WTC11 (cell line): Measurements from ENCODE around the gene PACS1. TPM values are rescaled to one million over a fixed set of nuclear protein-coding genes. Genes with fewer than 3 reads are reported as not detected.
A peak's percentile ranks its signal among the peaks of the same experiment; 100 is the strongest.

Experiments
- ATAC-seq: fragments of 200-7000 bp; cut with Tn5 transposase; 2 replicates; pipeline ENCODE4 v1.10.0; 2021; ENCODE audit warnings: mild to moderate bottlenecking, moderate library complexity
- CTCF ChIA-PET: fragments of 300-600 bp; sonication (Branson Sonifier 250); formaldehyde crosslinking; loops from one replicate; lab custom pipeline; 2021; ENCODE audit warnings: antibody characterized with exemption; lab: Charles Lee
- POLR2A ChIA-PET: fragments of 350-600 bp; sonication (Branson Sonifier 250); formaldehyde crosslinking; loops from one replicate; lab custom pipeline; 2021; ENCODE audit warnings: antibody characterized with exemption; lab: Charles Lee
- DNase-seq: peaks from one replicate; pipeline ENCODE4 v3.0.0; 2021; ENCODE audit warnings: low spot score
- H3K27ac Mint-ChIP-seq: 2 replicates; pipeline ENCODE4 v1.8.0; 2021; ENCODE audit warnings: mixed read lengths
- H3K27me3 Mint-ChIP-seq: 2 replicates; pipeline ENCODE4 v1.8.0; 2021; ENCODE audit warnings: low read depth, mild to moderate bottlenecking, moderate library complexity, mixed read lengths
- H3K36me3 Mint-ChIP-seq: 2 replicates; pipeline ENCODE4 v1.8.0; 2021; ENCODE audit warnings: mixed read lengths
- H3K4me1 Mint-ChIP-seq: 2 replicates; pipeline ENCODE4 v1.8.0; 2022; ENCODE audit warnings: mixed read lengths
- H3K4me3 Mint-ChIP-seq: 2 replicates; pipeline ENCODE4 v1.8.0; 2021; ENCODE audit warnings: mild to moderate bottlenecking, moderate library complexity, mixed read lengths
- H3K9me3 Mint-ChIP-seq: 2 replicates; pipeline ENCODE4 v1.8.0; 2021; ENCODE audit warnings: mixed read lengths
- ATF2 ChIP-seq: sonication (generic); formaldehyde crosslinking; IDR thresholded peaks from 2 replicates; pipeline ENCODE4 v1.8.1; 2022; ENCODE audit warnings: low read depth, missing genetic modification reagents, borderline replicate concordance
- CTCF ChIP-seq: fragments of 200-600 bp; IDR thresholded peaks from 2 replicates; pipeline ENCODE4 v1.8.0; 2022; ENCODE audit warnings: antibody characterized with exemption
- E2F1 ChIP-seq: sonication (generic); formaldehyde crosslinking; IDR thresholded peaks from 2 replicates; pipeline ENCODE4 v1.8.0; 2022; ENCODE audit warnings: mild to moderate bottlenecking, missing genetic modification reagents
- E2F5 ChIP-seq: sonication (generic); formaldehyde crosslinking; IDR thresholded peaks from 2 replicates; pipeline ENCODE4 v1.8.1; 2022; ENCODE audit warnings: mild to moderate bottlenecking, moderate library complexity, missing genetic modification reagents
- FOXJ3 ChIP-seq: sonication (generic); formaldehyde crosslinking; IDR thresholded peaks from 2 replicates; pipeline ENCODE4 v1.9.0; 2021; ENCODE audit warnings: missing genetic modification reagents, mild to moderate bottlenecking, borderline replicate concordance
- FOXK1 ChIP-seq: sonication (generic); formaldehyde crosslinking; IDR thresholded peaks from 2 replicates; pipeline ENCODE4 v1.8.0; 2022; ENCODE audit warnings: mild to moderate bottlenecking, moderate library complexity, missing genetic modification reagents
- FOXP4 ChIP-seq: sonication (generic); formaldehyde crosslinking; IDR thresholded peaks from 2 replicates; pipeline ENCODE4 v1.8.0; 2022; ENCODE audit warnings: mild to moderate bottlenecking, missing genetic modification reagents
- IRF1 ChIP-seq: sonication (generic); formaldehyde crosslinking; IDR thresholded peaks from 2 replicates; pipeline ENCODE4 v1.8.0; 2023; ENCODE audit warnings: missing genetic modification reagents
- KAT7 ChIP-seq: sonication (generic); formaldehyde crosslinking; IDR thresholded peaks from 2 replicates; pipeline ENCODE4 v1.8.1; 2023; ENCODE audit warnings: missing genetic modification reagents, mild to moderate bottlenecking, borderline replicate concordance
- OVOL2 ChIP-seq: fragments of 250-450 bp; sonication (Bioruptor Pico); IDR thresholded peaks from 2 replicates; pipeline ENCODE4 v1.9.0; 2021; ENCODE audit warnings: mild to moderate bottlenecking, borderline replicate concordance
- PREB ChIP-seq: sonication (generic); formaldehyde crosslinking; IDR thresholded peaks from 2 replicates; pipeline ENCODE4 v1.8.1; 2022; ENCODE audit warnings: mild to moderate bottlenecking, missing genetic modification reagents, moderate library complexity, borderline replicate concordance
- RORB ChIP-seq: fragments of 250-450 bp; sonication (Bioruptor Pico); IDR thresholded peaks from 2 replicates; pipeline ENCODE4 v1.9.0; 2021; ENCODE audit warnings: mild to moderate bottlenecking
- ZBTB21 ChIP-seq: sonication (generic); formaldehyde crosslinking; IDR thresholded peaks from 2 replicates; pipeline ENCODE4 v1.8.1; 2023; ENCODE audit warnings: mild to moderate bottlenecking, missing genetic modification reagents, borderline replicate concordance
- ZMAT4 ChIP-seq: fragments of 250-450 bp; sonication (Bioruptor Pico); IDR thresholded peaks from 2 replicates; pipeline ENCODE4 v1.9.0; 2021; ENCODE audit warnings: mild to moderate bottlenecking
- total RNA-seq: library from RNA; stranded (reverse); gene quantifications from 3 replicates; pipeline ENCODE4 v1.2.3, GENCODE V29; 2021

Gene PACS1
- total RNA-seq, 1 experiment from 2014 or later: 34.8 TPM

- TF ChIP-seq E2F1 (CRISPR knock-in tag) (no peak), FOXJ3 (CRISPR knock-in tag) (no peak), FOXK1 (CRISPR knock-in tag) (no peak), OVOL2 (CRISPR knock-in tag) (no peak), KAT7 (CRISPR knock-in tag) (no peak), IRF1 (no peak), FOXP4 (CRISPR knock-in tag) (no peak), ATF2 (CRISPR knock-in tag) (no peak), ZMAT4 (CRISPR knock-in tag) (no peak), E2F5 (no peak)
- TF ChIP-seq, all 79 proteins: peak for 0
- no peaks in the 10 kb centered on the region for H3K36me3 Mint-ChIP-seq
- DNase-seq: no peak
- no peak for ATAC-seq
- H3K27ac Mint-ChIP-seq: no peak overlapping the region
- ChIA-PET POLR2A (no interaction called here), CTCF (interaction anchor here (0.8 kb wide), 1 partner anchor 11 kb away, joined by 3 read pairs; no protein-coding TSS in a partner anchor)
- H3K4me3 Mint-ChIP-seq: no peak overlapping the region
- 0 out of 2 replicates have a peak, but pooled peaks cover 3% of the 10 kb centered on the region for H3K9me3 Mint-ChIP-seq
- H3K4me1 Mint-ChIP-seq: 0 out of 2 replicates have a peak, but pooled peaks cover under 1% of the 10 kb centered on the region
- H3K27me3 Mint-ChIP-seq: no peaks in the 10 kb centered on the region
Observed at GRCh38 chr11:66181632-66182315, 111.7 kb downstream of the PACS1 start.

- ChIA-PET CTCF (interaction anchor here (1.2 kb wide), 1 partner anchor 39 kb away, joined by 3 read pairs; no protein-coding TSS in a partner anchor), POLR2A (no interaction called here)
- Mint-ChIP-seq H3K4me1 (no peaks in the 10 kb centered on the region), H3K9me3 (no peaks in the 10 kb centered on the region), H3K27ac (no peak overlapping the region), H3K27me3 (no peaks in the 10 kb centered on the region), H3K4me3 (no peak overlapping the region), H3K36me3 (no peaks in the 10 kb centered on the region)
- DNase-seq: no peak
- peak; percentile 68 for ATAC-seq
- TF ChIP-seq CTCF: no peak
- TF ChIP-seq PREB (CRISPR knock-in tag): no peak
- TF ChIP-seq FOXP4 (CRISPR knock-in tag): no peak
- no peak for TF ChIP-seq RORB (CRISPR knock-in tag)
- TF ChIP-seq E2F1 (CRISPR knock-in tag): no peak
- TF ChIP-seq ZBTB21 (CRISPR knock-in tag): no peak
Observed at GRCh38 chr11:66183494-66184048, 113.5 kb downstream of the PACS1 start.
